ENCODE data around the gene KCNMB3.
"Not testable (repeated sequence)": the region's sequence is repeated elsewhere in the genome, so short reads cannot be mapped to it uniquely, and the experiment has no call there.

The KCNMB3 gene

DNA sequence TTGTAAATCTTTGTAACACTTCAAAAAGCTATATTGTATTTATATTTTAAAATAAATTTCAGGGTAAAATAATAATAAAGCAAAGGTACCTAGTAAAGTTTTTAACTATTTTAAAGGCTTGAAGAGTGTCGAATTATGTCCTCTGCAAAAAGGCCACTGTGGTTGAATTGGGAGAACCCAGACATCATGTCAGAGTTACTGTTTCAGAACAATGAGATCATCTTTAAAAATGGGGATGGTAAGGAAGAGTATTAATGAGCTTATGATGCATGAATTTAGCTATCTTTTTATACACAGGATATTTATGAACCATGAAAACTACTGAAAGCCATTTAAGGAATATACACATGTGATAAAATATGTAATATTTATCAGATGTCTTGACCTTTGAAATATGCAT is 26.3 kb downstream of the KCNMB3 start:
- in situ Hi-C loops (cut with MboI; ENCODE audit: low pct_unique_long_range_greater_than_20kb, low sequenced_read_pairs), result no loop called here

GRCh38 chr3:179223548-179223947 is 27.4 kb downstream of the KCNMB3 start:
- no peak for DNase-seq
- in situ Hi-C loops (cut with MboI; ENCODE audit: low pct_unique_long_range_greater_than_20kb, low sequenced_read_pairs), result no loop called here

More for the DNA sequence above, 26.3 kb downstream of the KCNMB3 start:
- DNase-seq, result no peak

- DNase-seq; in situ Hi-C loops (cut with MboI; ENCODE audit: low pct_unique_long_range_greater_than_20kb, low sequenced_read_pairs): not testable (repeated sequence)
Observed at GRCh38 chr3:179218213-179218612, 32.7 kb downstream of the KCNMB3 start.

DNA sequence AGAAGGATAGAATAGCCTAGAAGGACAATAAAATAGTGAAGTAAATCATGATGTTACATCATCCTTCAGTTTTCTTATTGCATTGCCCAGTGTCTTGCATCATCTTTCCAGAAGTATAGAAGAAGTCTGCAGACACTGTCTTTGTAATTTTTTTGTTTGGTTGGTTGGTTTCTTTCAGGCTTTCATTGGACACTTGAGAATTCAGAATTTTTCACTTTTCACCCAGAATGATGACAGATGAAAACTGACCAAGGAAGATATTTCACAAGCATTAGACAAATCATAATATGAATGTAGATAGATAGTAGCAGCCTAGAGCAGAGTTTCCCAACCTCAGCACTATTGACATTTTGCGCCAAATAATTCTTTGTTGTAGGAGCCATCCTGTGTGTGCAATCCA is 35.4 kb downstream of the KCNMB3 start:
- in situ Hi-C loops (cut with MboI; ENCODE audit: low pct_unique_long_range_greater_than_20kb, low sequenced_read_pairs); DNase-seq: not testable (repeated sequence)

DNA sequence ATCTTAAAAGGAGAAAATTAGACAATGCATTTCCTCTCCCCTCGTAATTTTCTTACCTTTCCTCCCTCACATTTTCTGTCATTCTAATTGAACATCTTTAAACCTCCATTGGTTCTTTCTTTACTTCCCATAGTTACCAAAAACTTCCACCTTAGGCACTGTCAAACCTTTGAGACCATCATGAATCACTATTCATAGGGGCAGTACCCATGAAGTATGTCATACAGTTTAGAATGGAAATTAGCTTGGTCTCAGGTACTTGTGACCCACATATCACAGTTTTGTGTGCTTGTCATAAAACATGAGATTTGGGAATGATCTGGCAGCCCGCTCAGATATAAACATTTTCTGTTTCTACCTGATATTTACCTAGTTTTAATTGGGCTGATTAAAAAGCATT is 50.1 kb downstream of the KCNMB3 start:
- no peak for DNase-seq
- in situ Hi-C loops (cut with MboI; ENCODE audit: low pct_unique_long_range_greater_than_20kb, low sequenced_read_pairs), result no loop called here

- in situ Hi-C loops (cut with MboI; ENCODE audit: low pct_unique_long_range_greater_than_20kb, low sequenced_read_pairs), result no loop called here
- no peak for DNase-seq
Observed at GRCh38 chr3:179196700-179197099, 54.2 kb downstream of the KCNMB3 start.

GRCh38 chr3:179196098-179196497 is 54.8 kb downstream of the KCNMB3 start:
- no peak for DNase-seq
- in situ Hi-C loops (cut with MboI; ENCODE audit: low pct_unique_long_range_greater_than_20kb, low sequenced_read_pairs), result no loop called here

- in situ Hi-C loops (cut with MboI; ENCODE audit: low pct_unique_long_range_greater_than_20kb, low sequenced_read_pairs), result no loop called here
- no peak for DNase-seq
Observed at GRCh38 chr3:179194931-179195330, 56.0 kb downstream of the KCNMB3 start.

Data from KBM-7 (cell line).